Measurements from ENCODE around the gene SLC35E1. TPM values are rescaled to one million over a fixed set of nuclear protein-coding genes. Genes with fewer than 3 reads are reported as not detected.

Gene SLC35E1
- total and polyA plus RNA-seq, 10 donors = 13.2 to 36.6 (median 29.9) TPM

GRCh38 chr19:16600824-16601223, 28.6 kb upstream of the SLC35E1 start:
- TF ChIP-seq POLR2AphosphoS5 (IDR thresholded peaks at IDR 0.05) = no peak
- Histone ChIP-seq H3K27me3 (replicated peaks in 1 of 7) (no peaks in the 10 kb centered on the region), H3K4me1 (peaks cover 0 to 80% (median 41%) of the 10 kb centered on the region in 6 donors), H3K4me3 (no peak overlapping the region), H3K27ac (no peak overlapping the region), H3K36me3 (peaks cover 0 to 15% (median 0%) of the 10 kb centered on the region in 6 donors), H3K9me3 (no peaks in the 10 kb centered on the region)
- no peak for DNase-seq
- intact Hi-C loops (cut with DNase I; ENCODE audit: low total_unique reads) = no loop called here
- 92 to 98% (median 94%) methylated on average over 5 of the region's 5 CpGs for WGBS, 5 donors

- DNase-seq = no peak
- Histone ChIP-seq H3K36me3 (peaks cover 0 to 9% (median 0%) of the 10 kb centered on the region in 6 donors), H3K4me1 (peaks cover 2 to 80% (median 42%) of the 10 kb centered on the region in 6 donors), H3K9me3 (no peaks in the 10 kb centered on the region), H3K27ac (peak overlapping the region in 1 of 8 donors; percentile 17), H3K4me3 (no peak overlapping the region), H3K27me3 (replicated peaks in 1 of 7) (no peaks in the 10 kb centered on the region)
- 79 to 87% (median 83%) methylated on average over 3 to 6 of the region's 6 CpGs for WGBS, 5 donors
- TF ChIP-seq, protein P1, sequence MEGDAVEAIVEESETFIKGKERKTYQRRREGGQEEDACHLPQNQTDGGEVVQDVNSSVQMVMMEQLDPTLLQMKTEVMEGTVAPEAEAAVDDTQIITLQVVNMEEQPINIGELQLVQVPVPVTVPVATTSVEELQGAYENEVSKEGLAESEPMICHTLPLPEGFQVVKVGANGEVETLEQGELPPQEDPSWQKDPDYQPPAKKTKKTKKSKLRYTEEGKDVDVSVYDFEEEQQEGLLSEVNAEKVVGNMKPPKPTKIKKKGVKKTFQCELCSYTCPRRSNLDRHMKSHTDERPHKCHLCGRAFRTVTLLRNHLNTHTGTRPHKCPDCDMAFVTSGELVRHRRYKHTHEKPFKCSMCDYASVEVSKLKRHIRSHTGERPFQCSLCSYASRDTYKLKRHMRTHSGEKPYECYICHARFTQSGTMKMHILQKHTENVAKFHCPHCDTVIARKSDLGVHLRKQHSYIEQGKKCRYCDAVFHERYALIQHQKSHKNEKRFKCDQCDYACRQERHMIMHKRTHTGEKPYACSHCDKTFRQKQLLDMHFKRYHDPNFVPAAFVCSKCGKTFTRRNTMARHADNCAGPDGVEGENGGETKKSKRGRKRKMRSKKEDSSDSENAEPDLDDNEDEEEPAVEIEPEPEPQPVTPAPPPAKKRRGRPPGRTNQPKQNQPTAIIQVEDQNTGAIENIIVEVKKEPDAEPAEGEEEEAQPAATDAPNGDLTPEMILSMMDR (IDR thresholded peaks at IDR 0.05 in 8 of 11, conservative IDR thresholded peaks at IDR 0.05 in 3 of 11) = no peak
- TF ChIP-seq POLR2A (IDR thresholded peaks at IDR 0.05) = no peak
- no peak for TF ChIP-seq POLR2AphosphoS5 (IDR thresholded peaks at IDR 0.05)
- intact Hi-C loops (cut with DNase I; ENCODE audit: low total_unique reads) = no loop called here
These were observed 27.6 kb upstream of the SLC35E1 start for GRCh38 chr19:16599655-16600346.

DNA sequence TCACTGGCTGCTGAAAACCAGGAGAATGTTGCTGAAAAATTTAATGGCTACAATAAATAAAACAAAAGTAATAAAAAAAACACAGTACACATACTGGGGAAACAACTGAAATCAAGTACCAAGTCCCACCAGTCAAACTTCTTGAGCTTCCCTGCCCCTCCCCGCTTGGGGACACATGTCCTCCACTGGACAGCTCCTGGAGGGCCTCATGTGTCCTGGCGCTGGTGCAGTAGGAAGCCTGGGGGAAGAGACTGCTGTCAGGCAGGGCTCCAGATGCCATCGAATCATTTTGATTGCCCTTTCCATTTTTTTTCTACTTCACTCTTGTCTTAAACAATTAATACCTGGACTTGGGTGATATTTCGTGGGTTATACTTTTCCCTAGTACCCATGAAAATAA, 26.6 kb upstream of the SLC35E1 start:
- TF ChIP-seq, protein P1 (IDR thresholded peaks at IDR 0.05 in 8 of 11, conservative IDR thresholded peaks at IDR 0.05 in 3 of 11) = no peak
- TF ChIP-seq POLR2A (IDR thresholded peaks at IDR 0.05) (no peak), POLR2AphosphoS5 (IDR thresholded peaks at IDR 0.05) (no peak)
- Histone ChIP-seq H3K27ac (peak overlapping the region in 1 of 8 donors; percentile 17), H3K4me1 (peaks cover 11 to 80% (median 45%) of the 10 kb centered on the region in 6 donors), H3K27me3 (replicated peaks in 1 of 7) (no peaks in the 10 kb centered on the region), H3K36me3 (peaks cover 0 to 9% (median 0%) of the 10 kb centered on the region in 6 donors), H3K9me3 (no peaks in the 10 kb centered on the region), H3K4me3 (no peak overlapping the region)
- 77 to 86% (median 82%) methylated on average over 4 of the region's 4 CpGs for WGBS, 5 donors
- DNase-seq = no peak
- intact Hi-C loops (cut with DNase I; ENCODE audit: low total_unique reads) = no loop called here

- Histone ChIP-seq H3K27me3 (replicated peaks in 1 of 7) (no peaks in the 10 kb centered on the region), H3K4me3 (no peak overlapping the region), H3K9me3 (no peaks in the 10 kb centered on the region), H3K27ac (no peak overlapping the region), H3K36me3 (peaks cover 0 to 2% (median 0%) of the 10 kb centered on the region in 6 donors), H3K4me1 (peaks cover 20 to 91% (median 65%) of the 10 kb centered on the region in 6 donors)
- intact Hi-C loops (cut with DNase I; ENCODE audit: low total_unique reads) = no loop called here
- 95 to 100% (median 96%) methylated on average over 8 to 9 of the region's 9 CpGs for WGBS, 5 donors
- TF ChIP-seq POLR2A (IDR thresholded peaks at IDR 0.05) (no peak), POLR2AphosphoS5 (IDR thresholded peaks at IDR 0.05) (no peak)
- TF ChIP-seq, protein P1 (IDR thresholded peaks at IDR 0.05 in 8 of 11, conservative IDR thresholded peaks at IDR 0.05 in 3 of 11) = no peak
- no peak for DNase-seq
These were observed 24.2 kb upstream of the SLC35E1 start for GRCh38 chr19:16596399-16596798.

Measured in spleen (tissue), 11 donors.